GM12891 (cell line): ENCODE measurements around the gene RAPGEF4.

Source experiments
- DNase-seq: peaks from one replicate; pipeline ENCODE4 v3.0.0; 2011; ENCODE audit warnings: low spot score; ENCODE audit not compliant: insufficient read length
- FAIRE-seq: peaks from 2 replicates; lab custom pipeline; 2011; peaks lifted over from hg19 to GRCh38; lab: Jason Lieb, UNC
- PAX5 ChIP-seq: IDR thresholded peaks from 2 replicates; pipeline ENCODE4 v1.6.1; 2011; ENCODE audit warnings: low read length, moderate library complexity, mild to moderate bottlenecking; ENCODE audit not compliant: insufficient read depth, severe bottlenecking
- POLR2A ChIP-seq: IDR thresholded peaks from 2 replicates; pipeline ENCODE4 v1.6.1; 2011; ENCODE audit warnings: low read depth, low read length, control low read depth
- POLR2AphosphoS5 ChIP-seq: IDR thresholded peaks from 2 replicates; pipeline ENCODE4 v1.6.1; 2011; ENCODE audit warnings: low read depth, low read length, control low read depth
- POU2F2 ChIP-seq: IDR thresholded peaks from 2 replicates; pipeline ENCODE4 v1.6.1; 2011; ENCODE audit warnings: low read depth, mild to moderate bottlenecking, control low read depth, low read length, moderate library complexity
- SPI1 ChIP-seq: IDR thresholded peaks from 2 replicates; pipeline ENCODE4 v1.6.1; 2011; ENCODE audit warnings: low read depth, low read length, control low read depth
- TAF1 ChIP-seq: IDR thresholded peaks from 2 replicates; pipeline ENCODE4 v1.6.1; 2011; ENCODE audit warnings: low read depth, low read length, control low read depth

The RAPGEF4 gene

GRCh38 chr2:172725746-172726145 is 9.9 kb upstream of the RAPGEF4 start:
- TF ChIP-seq POLR2AphosphoS5 (no peak), POU2F2 (no peak), TAF1 (no peak), POLR2A (no peak), PAX5 (no peak), SPI1 (no peak)
- FAIRE-seq (no peak), DNase-seq (no peak)

- no peak for DNase-seq
- no peak for TF ChIP-seq POU2F2
- no peak for TF ChIP-seq POLR2AphosphoS5
- TF ChIP-seq POLR2A, result no peak
- TF ChIP-seq SPI1, result no peak
- no peak for TF ChIP-seq TAF1
- no peak for TF ChIP-seq PAX5
- FAIRE-seq, result no peak
These were observed 9.4 kb upstream of the RAPGEF4 start for GRCh38 chr2:172726172-172726735.

DNA sequence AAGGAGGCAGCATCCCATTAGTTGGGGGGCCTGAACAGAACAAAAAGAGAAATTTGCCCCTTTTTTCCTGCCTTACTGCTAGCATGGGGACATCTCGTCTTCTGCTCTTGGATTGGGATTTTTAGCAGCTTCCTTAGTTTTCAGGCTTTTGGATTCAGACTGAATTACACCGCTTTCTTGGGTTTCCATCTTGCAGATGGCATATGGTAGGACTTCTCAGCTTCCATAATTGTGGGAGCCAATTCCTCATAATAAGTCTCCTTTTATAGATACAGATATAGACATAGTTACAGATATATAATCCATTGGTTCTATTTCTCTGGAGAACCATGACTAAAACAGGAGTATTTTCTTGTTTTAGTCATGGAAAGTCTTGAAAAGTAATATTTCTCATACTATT is 5.2 kb upstream of the RAPGEF4 start:
- no peak for FAIRE-seq
- TF ChIP-seq POLR2A (no peak), POU2F2 (no peak), POLR2AphosphoS5 (no peak), TAF1 (no peak), SPI1 (no peak), PAX5 (no peak)

GRCh38 chr2:172734711-172735581 is 699 bp upstream of the RAPGEF4 start:
- no peak for FAIRE-seq
- no peak for TF ChIP-seq PAX5
- no peak for TF ChIP-seq POLR2AphosphoS5
- TF ChIP-seq SPI1, result no peak
- TF ChIP-seq TAF1, result no peak
- no peak for TF ChIP-seq POU2F2
- TF ChIP-seq POLR2A, result no peak
- peak; percentile 6 for DNase-seq

More for the DNA sequence above, 5.2 kb upstream of the RAPGEF4 start:
- no peak for DNase-seq

DNA sequence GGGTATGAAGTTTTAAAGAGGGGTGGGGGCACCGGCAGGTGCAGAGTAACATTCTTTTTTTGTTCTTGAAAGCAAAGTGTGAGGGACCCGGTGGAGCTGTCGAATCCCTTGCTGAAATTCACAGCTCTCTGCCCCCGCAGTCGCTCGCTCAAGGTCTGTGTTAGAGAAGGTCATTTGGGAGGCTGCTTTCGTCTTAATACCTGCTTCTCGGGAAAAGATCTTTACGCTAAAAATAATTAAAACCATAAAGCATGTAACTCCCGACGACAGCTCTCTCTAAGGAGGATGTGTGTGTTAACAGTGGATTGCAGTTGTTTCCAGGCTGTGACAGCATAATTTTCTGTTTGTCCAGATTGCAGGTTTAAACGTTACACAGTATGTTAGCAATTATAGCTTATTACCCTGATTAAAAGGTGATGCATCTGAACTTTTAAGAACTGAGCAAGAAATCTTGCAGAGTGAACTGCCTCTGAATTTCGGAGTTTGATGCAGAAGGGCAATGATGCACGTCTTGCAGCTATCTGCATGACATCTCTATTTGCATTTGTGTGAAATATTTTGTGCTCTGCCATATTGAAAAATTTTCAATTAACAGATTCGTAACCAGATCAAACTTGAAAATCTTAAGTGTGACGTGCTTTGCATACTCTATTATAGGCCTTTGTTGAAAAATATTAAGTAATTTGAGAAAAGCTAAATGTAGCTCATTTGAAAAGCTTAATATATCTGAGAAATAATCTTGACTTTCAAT is 954 bp downstream of the RAPGEF4 start:
- TF ChIP-seq PAX5, result no peak
- no peak for TF ChIP-seq TAF1
- no peak for TF ChIP-seq POU2F2
- TF ChIP-seq POLR2A, result no peak
- TF ChIP-seq POLR2AphosphoS5, result no peak
- no peak for TF ChIP-seq SPI1
- FAIRE-seq, result no peak
- no peak for DNase-seq

DNA sequence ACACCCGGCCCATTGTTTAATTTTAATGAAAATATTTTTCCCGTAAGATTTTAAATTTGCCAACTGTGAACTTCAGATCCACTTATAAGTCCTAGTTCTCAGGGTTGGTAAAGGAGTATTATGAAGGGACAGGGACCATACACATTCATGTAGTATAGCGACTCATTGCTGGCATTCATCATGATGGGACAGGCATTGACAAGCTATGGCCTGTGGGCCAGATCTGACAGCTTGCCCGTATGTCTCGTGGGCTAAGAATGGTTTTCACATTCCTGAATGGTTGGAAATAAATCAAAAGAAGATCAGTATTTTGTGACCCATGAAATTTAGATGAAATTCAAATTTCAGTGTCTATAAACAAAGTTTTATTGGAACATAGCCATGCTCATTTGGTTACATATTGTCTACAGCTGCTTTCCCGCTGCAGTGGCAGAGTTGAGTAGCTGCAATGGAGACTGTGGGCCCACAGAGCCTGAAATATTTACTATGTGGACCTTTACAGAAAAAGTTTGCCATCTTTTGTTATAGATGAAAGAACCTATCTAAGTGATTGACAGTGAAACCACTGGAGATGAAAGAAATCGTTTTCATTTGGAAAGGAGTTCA is 4.1 kb downstream of the RAPGEF4 start:
- FAIRE-seq, result no peak

DNA sequence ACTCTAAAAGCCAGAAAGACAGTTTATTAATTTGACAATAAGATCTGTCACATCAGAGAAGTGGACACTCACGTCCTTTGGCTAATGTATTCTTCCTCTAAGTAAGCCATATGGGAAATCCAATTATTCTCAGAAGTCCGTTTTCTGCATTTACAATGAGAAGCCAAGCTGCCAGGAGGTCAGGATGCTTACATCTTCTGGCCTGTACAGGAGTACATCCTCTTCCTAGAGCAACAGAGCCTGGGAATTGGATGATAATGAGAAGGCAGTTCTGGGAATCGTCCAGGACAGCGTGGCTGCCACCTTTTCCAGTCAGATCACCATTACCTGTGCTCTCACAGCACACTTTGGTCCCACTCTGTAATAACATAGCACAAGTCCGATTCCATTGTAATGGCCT is 5.2 kb downstream of the RAPGEF4 start:
- DNase-seq (no peak), FAIRE-seq (no peak)
- TF ChIP-seq POLR2A (no peak), PAX5 (no peak), POLR2AphosphoS5 (no peak), SPI1 (no peak), POU2F2 (no peak), TAF1 (no peak)

More for the DNA sequence above, 4.1 kb downstream of the RAPGEF4 start:
- DNase-seq, result no peak
- no peak for TF ChIP-seq POU2F2
- no peak for TF ChIP-seq POLR2AphosphoS5
- TF ChIP-seq PAX5, result no peak
- no peak for TF ChIP-seq POLR2A
- TF ChIP-seq SPI1, result no peak
- no peak for TF ChIP-seq TAF1

GRCh38 chr2:172742931-172743540 is 7.4 kb downstream of the RAPGEF4 start:
- FAIRE-seq (no peak), DNase-seq (no peak)
- no peak for TF ChIP-seq POLR2A
- TF ChIP-seq PAX5, result no peak
- no peak for TF ChIP-seq SPI1

DNA sequence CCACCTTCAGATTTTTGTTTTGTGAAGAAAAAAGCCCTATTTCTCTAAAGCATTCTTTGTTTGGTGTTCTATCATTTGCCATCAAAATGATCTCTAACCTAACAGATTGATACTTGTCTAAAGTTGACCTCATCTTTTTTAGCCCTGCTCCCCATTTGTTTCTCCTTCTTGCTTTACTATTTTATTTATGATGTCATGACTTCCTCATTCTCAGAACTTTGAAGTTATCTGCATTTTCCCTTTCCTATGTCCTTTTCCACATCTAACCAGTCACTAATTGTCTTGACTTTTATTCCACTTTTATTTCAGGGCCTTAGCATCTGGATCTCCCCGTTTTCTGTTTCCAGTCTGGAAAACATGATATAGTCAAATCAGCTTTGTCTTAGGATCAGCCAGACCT is 8.3 kb downstream of the RAPGEF4 start:
- no peak for TF ChIP-seq TAF1
- no peak for TF ChIP-seq POLR2A
- TF ChIP-seq POLR2AphosphoS5, result no peak
- TF ChIP-seq PAX5, result no peak
- no peak for TF ChIP-seq POU2F2
- TF ChIP-seq SPI1, result no peak
- DNase-seq (no peak), FAIRE-seq (no peak)
